M059J (cell line): Measurements from ENCODE around the gene ADPGK. TPM values are rescaled to one million over a fixed set of nuclear protein-coding genes. Genes with fewer than 3 reads are reported as not detected.
"Not testable (repeated sequence)": the region's sequence is repeated elsewhere in the genome, so short reads cannot be mapped to it uniquely, and the experiment has no call there.

Source experiments
- DNase-seq: peaks from one replicate; pipeline ENCODE4 v3.0.0-alpha.2; 2012; ENCODE audit warnings: low read depth
- total RNA-seq: library from RNA; depleted of rRNA; stranded (reverse); fragments of >200 nt; shearing (Covaris generic); gene quantifications from 2 replicates; pipeline ENCODE4 v1.2.3, GENCODE V29; 2014

ADPGK gene
- total RNA-seq, 1 experiment from 2014 or later = 109 TPM

DNA sequence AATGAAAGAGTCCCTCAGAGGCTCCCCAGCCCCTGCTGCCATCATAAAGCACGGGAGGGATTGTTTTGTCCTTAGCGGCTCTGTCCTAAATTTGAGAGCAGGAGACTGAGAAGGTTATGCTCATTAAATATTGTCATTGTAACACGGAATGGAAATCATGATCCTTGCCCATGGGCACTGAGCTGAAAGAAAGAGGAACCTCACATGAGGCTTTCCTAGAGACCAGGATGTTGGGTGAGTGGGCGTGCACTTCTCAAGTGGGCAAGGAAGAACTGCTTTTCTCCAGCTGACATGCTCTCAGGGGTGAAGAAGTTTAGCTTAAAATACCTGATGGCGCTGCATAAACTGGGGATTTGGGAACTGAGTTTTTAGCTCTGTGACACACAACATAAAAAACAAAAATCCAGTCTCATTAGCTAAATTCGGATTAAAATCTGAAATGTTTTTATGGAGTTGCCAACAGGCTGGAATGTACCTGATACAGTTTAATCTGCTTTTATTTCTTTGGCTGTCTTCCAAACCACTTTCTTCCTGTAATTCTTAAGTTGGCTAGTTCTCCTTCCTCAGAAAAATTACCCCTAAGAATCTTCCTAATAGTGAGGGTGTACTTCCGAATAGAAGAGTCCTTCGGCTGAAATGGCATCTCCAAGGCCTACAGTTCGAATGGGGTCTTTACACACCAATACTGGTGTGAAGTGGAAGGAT, 31.7 kb downstream of the ADPGK start:
- DNase-seq = peak; percentile 11

DNA sequence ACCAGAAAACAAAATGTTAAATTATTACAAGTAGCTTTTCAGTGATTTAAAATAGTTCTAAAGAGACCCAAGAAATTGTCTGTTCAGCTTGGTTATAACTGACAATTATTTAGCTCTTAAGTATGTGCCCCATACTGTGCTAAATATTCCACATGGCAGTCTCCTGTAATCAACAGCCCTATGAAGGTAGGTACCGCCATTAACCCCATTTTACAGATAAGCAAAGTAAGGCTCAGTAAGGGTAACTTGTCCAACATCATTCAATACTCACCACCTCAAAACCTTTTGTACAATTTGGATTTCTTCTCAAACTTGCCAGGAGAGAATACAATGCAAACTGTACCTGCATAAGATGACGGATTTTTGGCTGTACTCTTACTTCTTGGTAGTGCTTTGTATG, 33.9 kb downstream of the ADPGK start:
- DNase-seq = no peak

DNA sequence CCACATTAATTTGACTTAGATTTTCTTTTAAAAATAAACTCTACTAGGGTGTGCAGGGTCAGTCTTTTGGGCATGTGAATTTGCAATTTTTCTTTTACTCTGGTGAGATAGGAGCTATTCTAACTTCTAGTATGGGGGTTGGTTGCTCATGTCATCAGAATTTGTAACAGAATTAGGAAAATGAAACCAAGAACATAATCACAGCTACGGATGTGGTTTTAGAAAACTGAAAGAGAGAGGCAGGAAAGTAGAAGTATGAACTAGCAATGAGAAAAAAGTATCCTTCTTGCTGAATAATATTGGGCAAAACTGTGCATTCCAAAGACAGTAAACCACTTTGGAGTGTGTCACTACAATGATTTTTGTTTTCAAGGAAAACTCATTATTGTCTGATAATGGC, 43.3 kb downstream of the ADPGK start:
- DNase-seq = no peak

DNA sequence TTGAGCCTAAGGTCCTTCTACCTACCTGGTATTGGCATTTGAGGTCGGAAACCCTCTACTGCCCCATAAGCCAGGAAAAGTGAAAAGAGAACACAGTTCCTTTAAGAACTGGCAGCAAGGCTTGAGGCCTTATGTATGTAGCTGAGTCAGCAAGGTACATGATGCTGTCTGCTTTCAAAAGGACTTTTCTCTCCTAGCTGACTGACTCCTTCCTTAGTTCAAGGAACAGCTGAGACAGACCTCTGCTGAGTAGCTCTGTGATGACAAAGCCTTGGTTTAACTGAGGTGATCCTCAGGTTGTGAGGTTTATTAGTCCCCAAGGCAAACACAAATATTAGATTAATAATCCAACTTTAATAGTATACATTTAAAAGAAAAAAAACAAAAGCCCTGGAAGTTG, 45.8 kb downstream of the ADPGK start:
- no peak for DNase-seq

DNA sequence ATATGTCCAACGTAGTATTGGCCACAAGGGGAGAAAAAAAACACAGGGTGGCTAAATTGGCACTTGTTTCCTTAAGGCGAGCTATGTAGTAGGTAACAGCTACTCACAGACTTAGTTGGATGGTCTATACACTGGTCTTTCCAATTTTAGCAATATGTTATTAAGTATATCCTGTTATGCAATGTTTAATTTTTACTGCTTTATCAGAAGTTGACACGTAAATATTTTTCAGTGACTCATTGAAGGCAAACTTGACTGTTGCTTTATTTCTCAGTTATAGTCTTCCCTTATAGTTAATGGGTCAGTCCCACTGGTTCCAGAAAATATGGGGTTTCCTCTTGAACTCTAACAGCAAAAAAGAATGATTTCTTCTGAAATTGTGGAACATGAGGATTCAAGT, 46.5 kb downstream of the ADPGK start:
- DNase-seq = no peak

DNA sequence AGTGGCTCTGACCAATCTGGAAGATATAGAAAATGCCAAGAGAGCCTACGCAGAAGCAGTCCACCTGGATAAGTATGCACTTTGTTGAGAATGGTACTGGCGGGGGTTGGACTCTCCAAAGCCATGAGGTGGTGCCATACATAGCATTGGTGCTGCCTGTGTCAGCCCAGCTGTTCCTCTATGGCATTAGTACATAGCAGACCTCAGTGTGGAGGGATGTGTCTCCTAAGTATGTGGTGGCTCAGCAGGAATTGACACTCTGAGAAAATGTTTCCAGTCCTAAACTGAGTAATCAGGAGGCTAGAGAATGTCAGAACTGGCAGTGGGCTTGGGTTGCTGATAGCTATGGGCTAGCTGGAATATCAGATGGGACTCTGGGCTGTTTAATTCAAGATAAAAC, 48.4 kb downstream of the ADPGK start:
- DNase-seq = no peak

DNA sequence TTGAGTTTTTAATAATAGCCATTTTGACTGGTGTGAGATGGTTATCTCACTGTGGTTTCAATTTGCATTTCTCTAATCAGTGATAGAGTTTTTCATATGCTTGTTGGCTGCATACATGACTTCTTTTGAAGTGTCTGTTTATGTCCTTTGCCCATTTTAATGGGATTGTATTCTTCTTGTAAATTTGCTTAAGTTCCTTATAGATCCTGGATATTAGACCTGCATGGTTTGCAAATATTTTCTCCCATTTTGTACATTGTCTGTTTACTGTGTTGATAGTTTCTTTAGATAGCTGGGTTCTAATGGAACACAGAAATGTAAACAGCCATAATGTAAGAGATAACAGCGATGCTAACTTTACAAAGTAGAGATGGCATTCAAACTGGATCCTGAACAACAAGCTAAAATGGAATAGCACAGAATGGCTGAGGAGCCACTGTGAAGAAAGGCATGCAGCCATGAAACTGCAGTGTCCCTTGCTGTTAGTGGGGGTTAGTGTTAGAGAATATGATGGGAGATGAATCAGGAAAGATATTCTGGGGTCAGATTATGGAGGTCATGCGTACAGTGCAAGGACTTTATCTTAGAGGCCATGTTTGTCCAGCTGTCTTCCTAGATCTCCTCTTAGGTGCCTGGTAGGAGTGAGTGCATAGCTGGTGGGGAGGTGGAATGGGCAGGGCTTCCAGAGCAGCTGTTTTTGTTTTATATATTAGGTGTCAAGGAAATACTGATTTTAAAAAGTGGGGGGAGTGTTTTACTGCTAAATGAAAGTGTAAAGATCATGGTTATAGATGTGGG, 49.4 kb downstream of the ADPGK start:
- no peak for DNase-seq

DNA sequence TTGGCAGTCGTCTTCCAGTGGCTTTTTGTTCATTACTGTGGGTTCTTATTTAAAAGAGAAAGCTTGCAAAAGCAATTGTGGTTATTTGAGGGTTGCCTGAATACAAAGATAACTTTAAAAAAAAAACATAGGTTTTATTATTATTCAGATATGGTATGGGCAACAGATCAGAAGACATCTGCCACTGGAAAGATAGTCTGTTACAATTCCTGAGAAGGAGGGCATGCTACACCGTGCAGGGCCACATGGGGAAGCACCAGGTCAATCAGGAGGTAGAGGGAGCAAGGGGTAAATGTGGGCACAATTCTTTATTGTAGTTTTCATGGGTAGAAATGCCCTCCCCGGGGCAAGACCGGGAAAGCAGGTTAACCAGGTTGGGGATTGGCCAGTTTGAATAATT, 51.0 kb downstream of the ADPGK start:
- no peak for DNase-seq

DNA sequence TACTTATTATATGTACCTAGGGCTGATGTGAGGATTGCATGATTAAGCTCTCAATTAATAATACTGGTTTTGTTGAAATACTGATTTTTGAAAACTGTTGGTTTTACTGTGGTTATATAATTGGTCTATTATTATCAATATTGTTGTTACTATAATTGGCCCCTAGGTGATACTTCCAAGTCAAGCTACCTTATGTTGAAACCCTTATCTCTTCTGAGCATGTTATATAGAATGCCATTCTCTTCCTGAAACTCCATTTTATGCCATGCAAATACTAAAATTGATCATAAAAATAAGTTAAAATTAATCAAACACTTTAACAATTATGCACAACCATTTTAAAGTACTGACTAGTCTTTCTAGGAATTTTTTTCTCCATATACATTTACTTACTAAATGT, 51.5 kb downstream of the ADPGK start:
- DNase-seq = no peak

DNA sequence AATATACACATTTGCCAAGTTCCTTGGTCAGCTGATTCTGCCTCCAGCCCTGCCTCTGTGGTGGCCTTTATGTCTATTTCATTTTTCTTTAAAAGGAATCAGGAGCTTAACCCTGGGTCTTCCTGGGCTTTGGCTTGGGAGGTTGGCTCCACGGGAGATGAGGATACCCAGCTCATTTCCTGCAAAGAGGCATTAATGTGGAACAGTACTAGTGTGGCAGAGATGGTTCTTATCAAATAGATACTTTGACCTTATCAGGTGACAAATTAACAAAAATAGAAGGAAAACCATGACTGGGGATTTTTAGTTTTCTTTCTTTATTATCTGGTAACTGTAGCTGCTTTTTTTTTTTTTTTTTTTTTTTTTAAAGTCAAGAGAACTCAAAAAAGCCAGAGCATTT, 54.7 kb downstream of the ADPGK start:
- no peak for DNase-seq

DNA sequence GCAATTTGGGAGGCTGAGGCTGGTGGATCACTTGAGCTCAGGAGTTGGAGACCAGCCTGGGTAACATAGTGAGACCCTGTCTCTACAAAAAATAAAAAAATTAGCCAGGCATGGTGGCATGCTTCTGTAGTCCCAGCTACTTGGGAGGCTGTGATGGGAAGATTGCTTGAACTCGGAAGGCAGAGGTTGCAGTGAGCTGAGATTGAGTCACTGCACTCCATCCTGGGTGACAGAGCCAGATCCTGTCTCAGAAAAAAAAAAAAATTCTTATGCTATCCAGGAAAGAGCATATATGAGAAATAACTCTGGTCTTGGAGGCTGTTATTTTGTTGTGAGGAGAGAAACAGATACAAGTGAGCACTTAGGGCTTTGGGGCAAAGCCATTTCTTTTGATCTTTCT, 55.3 kb downstream of the ADPGK start:
- DNase-seq = not testable (repeated sequence)

DNA sequence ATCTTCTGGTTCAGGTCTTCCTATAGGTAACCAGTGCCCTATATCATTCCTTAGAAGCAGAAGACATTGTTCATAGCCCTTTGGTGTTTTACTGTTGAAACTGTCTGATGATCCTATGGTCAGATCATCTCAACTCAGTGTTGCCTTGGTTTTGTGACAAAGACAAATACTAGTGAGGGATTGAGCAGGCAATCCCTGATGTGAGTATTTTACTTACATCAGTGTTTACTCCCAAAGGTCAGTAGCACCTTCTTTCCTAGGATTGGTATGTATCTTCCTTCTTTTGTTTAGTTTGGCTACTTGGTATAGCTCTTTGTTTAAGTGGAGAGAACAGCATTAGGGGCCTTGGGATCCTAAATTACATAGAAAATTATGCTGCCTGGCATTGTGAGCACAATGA, 56.4 kb downstream of the ADPGK start:
- DNase-seq = no peak

DNA sequence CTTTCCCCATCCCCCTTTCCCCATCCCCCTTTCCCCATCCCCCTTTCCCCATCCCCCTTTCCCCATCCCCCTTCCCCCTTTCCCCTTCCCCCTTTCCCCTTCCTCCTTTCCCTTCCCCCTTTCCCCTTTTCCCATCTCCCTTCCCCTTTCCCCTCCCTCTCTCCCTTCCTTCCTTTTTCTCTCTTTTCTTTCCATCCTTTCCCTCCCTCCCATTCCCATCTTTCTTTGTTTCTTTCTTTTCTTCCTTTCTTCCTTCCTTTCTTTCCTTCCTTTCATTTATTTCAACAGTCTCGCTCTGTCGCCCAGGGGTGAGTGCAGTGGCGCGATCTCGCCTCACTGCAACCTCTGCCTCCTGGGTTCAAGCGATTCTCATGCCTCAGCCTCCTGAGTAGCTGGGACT, 57.7 kb downstream of the ADPGK start:
- DNase-seq = not testable (repeated sequence)

DNA sequence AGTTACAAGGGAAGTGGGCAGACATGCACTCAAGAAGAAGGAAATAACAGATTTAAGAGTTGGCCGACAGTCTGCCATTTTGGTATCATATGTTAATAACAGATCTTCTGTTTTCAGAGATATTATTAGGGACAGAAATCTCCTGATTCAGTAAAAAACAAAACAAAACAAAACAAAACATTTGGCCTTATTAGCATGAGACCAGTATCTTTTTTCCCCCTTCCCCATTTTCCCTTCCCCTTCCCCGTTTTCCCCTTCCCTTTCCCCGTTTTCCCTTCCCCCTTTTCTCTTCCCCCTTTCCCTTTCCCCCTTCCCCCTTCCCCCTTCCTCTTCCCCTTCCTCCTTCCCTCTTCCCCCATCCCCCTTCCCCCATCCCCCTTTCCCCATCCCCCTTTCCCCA, 58.1 kb downstream of the ADPGK start:
- no peak for DNase-seq

DNA sequence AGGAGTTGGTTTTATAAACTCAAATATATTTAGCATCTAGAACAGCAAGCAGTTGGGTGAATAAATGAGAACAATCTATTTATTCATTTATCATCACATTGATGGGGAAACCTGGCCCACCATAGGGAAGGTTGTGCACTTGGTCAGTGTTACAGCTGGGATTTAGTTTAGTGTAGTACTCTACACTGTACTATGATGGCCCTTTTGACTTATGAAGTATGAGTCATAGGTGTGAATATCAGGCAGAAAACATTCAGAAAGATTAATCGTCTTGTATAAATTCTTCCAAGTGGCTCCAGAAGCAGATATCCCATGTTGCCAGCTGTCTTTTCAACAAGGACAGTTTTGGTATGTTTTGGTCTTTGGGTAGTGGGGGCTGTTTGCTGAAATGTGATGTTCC, 59.5 kb downstream of the ADPGK start:
- no peak for DNase-seq

DNA sequence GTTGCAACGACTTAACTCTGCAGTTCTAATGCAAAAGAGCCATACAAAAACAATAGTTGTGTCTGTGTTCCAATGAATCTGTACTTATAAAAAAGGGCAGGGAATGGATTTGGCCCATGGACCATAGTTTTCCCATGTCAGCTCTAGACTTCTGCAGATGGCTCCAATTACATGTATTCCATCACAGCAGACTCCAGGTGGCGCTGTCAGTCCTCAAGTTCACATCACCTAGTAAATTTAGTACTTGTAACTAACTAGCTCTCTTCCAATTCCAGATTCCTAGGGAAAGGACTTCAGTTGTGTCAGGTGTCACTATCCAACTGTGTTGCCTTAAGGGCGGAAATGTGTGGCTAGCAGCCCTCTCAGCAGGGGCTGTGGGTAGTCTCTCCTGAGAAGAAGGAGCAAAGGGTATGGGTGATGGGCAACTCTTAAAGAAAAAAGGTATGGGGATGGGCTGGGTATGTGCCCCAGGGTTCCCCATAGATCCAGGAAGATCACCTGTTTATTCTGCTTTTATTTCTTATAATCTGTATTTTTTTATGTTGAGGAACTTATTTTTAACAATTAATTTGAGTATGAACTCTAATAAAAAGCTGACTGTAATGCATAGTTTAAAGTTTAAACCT, 61.4 kb downstream of the ADPGK start:
- peak; percentile 63 for DNase-seq

DNA sequence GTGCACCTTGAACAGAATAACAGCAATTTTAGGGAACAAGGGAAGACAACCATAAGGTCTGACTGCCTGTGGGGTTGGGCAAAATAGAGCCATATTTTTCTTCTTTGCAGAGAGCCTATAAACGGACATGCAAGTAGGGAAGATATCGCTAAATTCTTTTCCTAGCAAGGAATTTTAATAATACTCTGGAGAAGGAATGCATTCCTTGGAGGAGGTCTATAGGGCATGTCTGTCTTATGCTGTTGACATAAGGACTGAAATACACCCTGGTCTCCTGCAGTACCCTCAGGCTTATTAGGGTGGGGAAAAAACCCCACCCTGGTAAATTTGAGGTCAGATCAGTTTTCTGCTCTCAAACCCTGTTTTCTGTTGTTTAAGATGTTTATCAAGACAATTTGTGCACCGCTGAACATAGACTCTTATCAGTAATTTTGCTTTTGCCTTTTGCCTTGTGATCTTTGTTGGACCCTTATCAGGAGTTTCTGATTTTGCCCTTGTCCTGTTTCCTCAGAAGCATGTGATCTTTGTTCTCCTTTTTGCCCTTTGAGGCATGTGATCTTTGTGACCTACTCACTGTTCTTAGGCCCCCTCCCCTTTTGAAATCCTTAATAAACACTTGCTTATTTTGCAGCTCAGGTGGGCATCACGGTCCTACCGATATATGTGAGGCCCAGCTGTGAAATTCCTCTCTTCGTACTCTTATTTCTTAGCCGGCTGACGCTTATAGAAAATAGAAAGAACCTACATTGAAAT, 74.8 kb downstream of the ADPGK start:
- DNase-seq = not testable (repeated sequence)

DNA sequence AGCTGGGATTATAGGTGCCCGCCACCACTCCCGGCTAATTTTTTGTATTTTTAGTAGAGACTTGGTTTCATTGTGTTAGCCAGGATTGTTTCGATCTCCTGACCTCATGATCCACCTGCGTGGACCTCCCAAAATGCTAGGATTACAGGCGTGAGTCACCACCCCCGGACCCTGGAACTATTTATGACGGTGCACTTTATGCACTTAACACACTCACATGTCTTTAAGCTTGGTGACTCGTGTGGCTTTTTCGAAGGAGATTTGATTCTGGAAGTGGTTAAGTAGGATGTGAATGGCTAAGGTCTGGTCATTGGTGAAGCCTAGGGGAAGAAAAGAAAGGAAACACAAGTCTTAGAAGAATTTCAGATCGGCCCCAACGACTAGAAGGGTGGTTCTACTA, 77.3 kb downstream of the ADPGK start:
- peak; percentile 53 for DNase-seq
